ENCODE data around the gene PDE10A. TPM values are rescaled to one million over a fixed set of nuclear protein-coding genes. Genes with fewer than 3 reads are reported as not detected.

PDE10A gene
- total RNA-seq, 1 donor from 2014 or later, result 17.3 TPM

DNA sequence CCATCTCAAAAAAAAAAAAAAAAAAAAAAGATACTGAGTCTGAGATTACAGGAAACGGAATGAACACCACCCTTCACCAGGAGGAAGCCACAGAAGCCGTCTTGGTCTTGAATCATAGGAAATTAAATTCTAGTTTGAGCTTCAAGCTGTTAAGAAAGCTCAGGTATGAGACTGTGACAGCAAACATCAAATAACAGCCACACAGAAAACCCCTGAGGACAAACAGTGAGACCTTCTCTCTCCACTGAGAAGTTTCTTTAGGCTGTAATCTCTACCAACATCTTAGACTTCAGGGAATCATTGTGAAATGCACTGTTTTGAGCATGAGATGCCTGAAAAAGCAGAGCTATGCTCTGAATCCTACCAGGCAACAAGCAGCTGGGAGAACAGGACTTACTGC lies 30.8 kb downstream of the PDE10A start:
- DNase-seq (ENCODE audit: low spot score), result no peak

DNA sequence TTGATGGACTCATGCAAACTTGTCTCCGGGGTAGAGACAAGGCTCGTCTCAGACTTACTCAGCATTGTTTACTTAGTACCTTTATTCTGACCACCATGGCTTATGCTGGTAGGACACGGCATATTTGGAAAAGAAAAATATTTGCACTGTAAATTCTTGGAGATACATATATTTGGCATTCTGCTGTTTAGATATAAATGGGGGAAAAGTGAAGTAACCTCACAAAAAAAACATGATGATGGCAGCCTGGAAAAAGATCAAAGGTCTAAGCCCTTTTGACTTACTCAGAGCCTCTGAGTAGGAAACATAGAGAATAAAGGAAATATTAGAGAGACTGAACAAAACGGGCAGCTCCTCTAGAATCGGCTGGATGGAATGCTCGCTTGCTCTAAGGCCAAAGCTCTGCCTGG lies 32.5 kb downstream of the PDE10A start:
- Histone ChIP-seq H3K36me3 (no peaks in the 10 kb centered on the region), H3K9ac (no peak overlapping the region), H3K4me1 (no peaks in the 10 kb centered on the region), H3K27ac (no peak overlapping the region), H3K27me3 (no peaks in the 10 kb centered on the region), H3F3A (ENCODE audit: low read depth) (no peaks in the 10 kb centered on the region), H3K4me3 (no peak overlapping the region), H3K9me3 (ENCODE audit: low read depth) (no peaks in the 10 kb centered on the region), H4K20me1 (ENCODE audit: low read depth) (peaks cover 3% of the 10 kb centered on the region), H2AFZ (replicated peaks) (no peak overlapping the region), H3K4me2 (no peak overlapping the region), H3K79me2 (ENCODE audit: low read depth) (peaks cover 3% of the 10 kb centered on the region)
- Mint-ChIP-seq H3K27me3 (ENCODE audit: insufficient read depth, low read depth) (peaks cover 3% of the 10 kb centered on the region), H3K36me3 (peaks cover 15% of the 10 kb centered on the region), H3K27ac (no peak overlapping the region), H3K9me3 (peaks cover 5% of the 10 kb centered on the region), H3K4me1 (peaks cover 23% of the 10 kb centered on the region), H3K4me3 (no peak overlapping the region)
- DNase-seq (ENCODE audit: low spot score), result no peak
- TF ChIP-seq, protein P1, sequence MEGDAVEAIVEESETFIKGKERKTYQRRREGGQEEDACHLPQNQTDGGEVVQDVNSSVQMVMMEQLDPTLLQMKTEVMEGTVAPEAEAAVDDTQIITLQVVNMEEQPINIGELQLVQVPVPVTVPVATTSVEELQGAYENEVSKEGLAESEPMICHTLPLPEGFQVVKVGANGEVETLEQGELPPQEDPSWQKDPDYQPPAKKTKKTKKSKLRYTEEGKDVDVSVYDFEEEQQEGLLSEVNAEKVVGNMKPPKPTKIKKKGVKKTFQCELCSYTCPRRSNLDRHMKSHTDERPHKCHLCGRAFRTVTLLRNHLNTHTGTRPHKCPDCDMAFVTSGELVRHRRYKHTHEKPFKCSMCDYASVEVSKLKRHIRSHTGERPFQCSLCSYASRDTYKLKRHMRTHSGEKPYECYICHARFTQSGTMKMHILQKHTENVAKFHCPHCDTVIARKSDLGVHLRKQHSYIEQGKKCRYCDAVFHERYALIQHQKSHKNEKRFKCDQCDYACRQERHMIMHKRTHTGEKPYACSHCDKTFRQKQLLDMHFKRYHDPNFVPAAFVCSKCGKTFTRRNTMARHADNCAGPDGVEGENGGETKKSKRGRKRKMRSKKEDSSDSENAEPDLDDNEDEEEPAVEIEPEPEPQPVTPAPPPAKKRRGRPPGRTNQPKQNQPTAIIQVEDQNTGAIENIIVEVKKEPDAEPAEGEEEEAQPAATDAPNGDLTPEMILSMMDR (IDR thresholded peaks at IDR 0.05), result no peak
- TF ChIP-seq EZH2 (IDR thresholded peaks at IDR 0.05) (no peak), EZH2phosphoT487 (IDR thresholded peaks at IDR 0.05) (no peak)

More for the DNA sequence above, 30.8 kb downstream of the PDE10A start:
- no peak overlapping the region for H3K9ac ChIP-seq
- H3K27me3 ChIP-seq, result no peaks in the 10 kb centered on the region
- Mint-ChIP-seq H3K4me1 (peaks cover 33% of the 10 kb centered on the region), H3K36me3 (peaks cover 9% of the 10 kb centered on the region), H3K4me3 (no peak overlapping the region), H3K9me3 (no peaks in the 10 kb centered on the region), H3K27ac (no peak overlapping the region), H3K27me3 (ENCODE audit: insufficient read depth, low read depth) (peaks cover 3% of the 10 kb centered on the region)
- H3K36me3 ChIP-seq, result no peaks in the 10 kb centered on the region
- H3K9me3 ChIP-seq (ENCODE audit: low read depth), result no peaks in the 10 kb centered on the region
- H3K4me2 ChIP-seq, result no peak overlapping the region
- peaks cover 14% of the 10 kb centered on the region for H3K4me1 ChIP-seq
- H3F3A ChIP-seq (ENCODE audit: low read depth), result no peaks in the 10 kb centered on the region
- H2AFZ ChIP-seq (replicated peaks), result no peak overlapping the region
- TF ChIP-seq EZH2phosphoT487 (IDR thresholded peaks at IDR 0.05) (no peak), EZH2 (IDR thresholded peaks at IDR 0.05) (no peak)
- TF ChIP-seq, protein P1 (IDR thresholded peaks at IDR 0.05), result no peak
- peaks cover 3% of the 10 kb centered on the region for H4K20me1 ChIP-seq (ENCODE audit: low read depth)
- H3K79me2 ChIP-seq (ENCODE audit: low read depth), result peaks cover 6% of the 10 kb centered on the region
- no peak overlapping the region for H3K4me3 ChIP-seq
- no peak overlapping the region for H3K27ac ChIP-seq

DNA sequence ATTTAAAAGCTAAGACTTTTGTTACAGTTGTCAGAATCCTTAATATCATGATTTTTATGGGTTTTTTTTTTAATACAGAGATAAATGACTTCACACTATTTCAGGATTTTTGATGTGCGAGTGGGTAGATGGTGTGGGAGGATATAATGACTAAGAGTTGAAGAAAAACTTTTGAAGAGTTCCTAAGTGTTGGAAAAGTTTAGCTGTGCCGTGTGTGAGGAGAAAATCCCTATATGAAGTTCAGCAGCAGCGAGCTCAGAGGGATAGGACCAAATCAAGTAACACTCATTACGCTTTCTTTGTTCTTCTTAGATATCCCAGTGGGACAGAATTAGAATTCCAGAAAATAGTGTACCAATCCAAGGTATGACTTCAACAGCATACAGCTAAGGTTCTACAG lies 34.1 kb downstream of the PDE10A start:
- H3K4me1 ChIP-seq, result no peaks in the 10 kb centered on the region
- Mint-ChIP-seq H3K27ac (no peak overlapping the region), H3K36me3 (peaks cover 19% of the 10 kb centered on the region), H3K4me3 (no peak overlapping the region), H3K4me1 (peaks cover 21% of the 10 kb centered on the region), H3K27me3 (ENCODE audit: insufficient read depth, low read depth) (peaks cover 4% of the 10 kb centered on the region), H3K9me3 (peaks cover 18% of the 10 kb centered on the region)
- H3K27ac ChIP-seq, result no peak overlapping the region
- TF ChIP-seq EZH2phosphoT487 (IDR thresholded peaks at IDR 0.05) (no peak), EZH2 (IDR thresholded peaks at IDR 0.05) (no peak)
- TF ChIP-seq, protein P1 (IDR thresholded peaks at IDR 0.05), result no peak
- H3K4me3 ChIP-seq, result no peak overlapping the region
- no peaks in the 10 kb centered on the region for H3K9me3 ChIP-seq (ENCODE audit: low read depth)
- H4K20me1 ChIP-seq (ENCODE audit: low read depth), result peaks cover 3% of the 10 kb centered on the region
- peaks cover 3% of the 10 kb centered on the region for H3K79me2 ChIP-seq (ENCODE audit: low read depth)
- H3K4me2 ChIP-seq, result no peak overlapping the region
- H3K36me3 ChIP-seq, result no peaks in the 10 kb centered on the region
- H2AFZ ChIP-seq (replicated peaks), result no peak overlapping the region
- H3F3A ChIP-seq (ENCODE audit: low read depth), result no peaks in the 10 kb centered on the region
- DNase-seq (ENCODE audit: low spot score), result no peak
- H3K9ac ChIP-seq, result no peak overlapping the region
- H3K27me3 ChIP-seq, result no peaks in the 10 kb centered on the region

Data from neural progenitor cell (in vitro differentiated cells).